Activated naive CD8-positive, alpha-beta T cell treated with anti-CD3 and anti-CD28 coated beads, Interleukin-2, amount 10 ng/mL, durations not matched to agents 7 days and 5 days (primary cell): ENCODE measurements around the gene BLOC1S5. TPM values are rescaled to one million over a fixed set of nuclear protein-coding genes. Genes with fewer than 3 reads are reported as not detected.

ENCODE experiments used
- total RNA-seq, 2 experiments: library from RNA; stranded (reverse); gene quantifications; one replicate each; pipeline ENCODE4 v1.2.3, GENCODE V29; 2021

Gene BLOC1S5
- total RNA-seq, 2 experiments from 2014 or later: 17.1 to 25.9 TPM

Other genes starting within 250 kb of the BLOC1S5 start
- gene TXNDC5, start 153.6 kb downstream of the BLOC1S5 start, total RNA-seq: 10 to 100 TPM; 17.5 to 19.0 TPM
- gene EEF1E1, start 38.2 kb upstream of the BLOC1S5 start, total RNA-seq: 10 to 100 TPM; 26.0 to 26.7 TPM